ENCODE data around the gene MORN2.

GRCh38 chr2:38922902-38923301 lies 47.1 kb downstream of the MORN2 start:
- TF ChIP-seq CTCF (IDR thresholded peaks at IDR 0.05) (no peak), POLR2A (IDR thresholded peaks at IDR 0.05) (no peak)
